ENCODE data around the gene SSMEM1.

GRCh38 chr7:130223646-130224045 lies 16.0 kb downstream of the SSMEM1 start:
- TF ChIP-seq ARNT (IDR thresholded peaks at IDR 0.05): no peak
- no peak for TF ChIP-seq SP1 (IDR thresholded peaks at IDR 0.05)
- no peak for TF ChIP-seq SUZ12 (IDR thresholded peaks at IDR 0.05)
- no peak for TF ChIP-seq HDGF (IDR thresholded peaks at IDR 0.05; ENCODE audit: borderline replicate concordance)
- TF ChIP-seq ZNF384 (IDR thresholded peaks at IDR 0.05): no peak
- TF ChIP-seq BHLHE40 (IDR thresholded peaks at IDR 0.05; ENCODE audit: borderline replicate concordance): no peak
- TF ChIP-seq ELF4 (IDR thresholded peaks at IDR 0.05): no peak
- TF ChIP-seq FOXA1 (IDR thresholded peaks at IDR 0.05): no peak
- TF ChIP-seq TARDBP (IDR thresholded peaks at IDR 0.05): no peak
